Measurements from ENCODE around the gene CHD1L. TPM values are rescaled to one million over a fixed set of nuclear protein-coding genes. Genes with fewer than 3 reads are reported as not detected.
A peak's percentile ranks its signal among the peaks of the same experiment; 100 is the strongest.
"Not testable (repeated sequence)": the region's sequence is repeated elsewhere in the genome, so short reads cannot be mapped to it uniquely, and the experiment has no call there.

The CHD1L gene
- total and polyA plus RNA-seq, 9 donors = 8.5 to 30.9 (median 16.8) TPM

- no peak for DNase-seq
- Histone ChIP-seq H3K36me3 (no peaks in the 10 kb centered on the region), H3K9me3 (no peaks in the 10 kb centered on the region), H3K27me3 (no peaks in the 10 kb centered on the region), H3K4me1 (ENCODE audit: insufficient read depth) (peaks cover 1% of the 10 kb centered on the region), H3K27ac (no peak overlapping the region), H3K4me3 (no peak overlapping the region)
- 48 to 62% (median 59%) methylated on average over 11 of the region's 11 CpGs for WGBS, 3 donors
- TF ChIP-seq CTCF (IDR thresholded peaks at IDR 0.05) (no peak), EP300 (IDR thresholded peaks at IDR 0.05) (no peak), POLR2A (IDR thresholded peaks at IDR 0.05) (no peak)
- intact Hi-C loops (cut with DNase I) = no loop called here
These were observed 3.3 kb upstream of the CHD1L start for GRCh38 chr1:147238925-147239820.

GRCh38 chr1:147240131-147240721 lies 2.3 kb upstream of the CHD1L start:
- WGBS, 3 donors = 68 to 77% (median 74%) methylated on average over 5 of the region's 5 CpGs

GRCh38 chr1:147241934-147242448 lies 493 bp upstream of the CHD1L start:
- H3K4me3 ChIP-seq = peak overlapping the region; percentile 68
- peaks cover 1% of the 10 kb centered on the region for H3K4me1 ChIP-seq (ENCODE audit: insufficient read depth)
- H3K27ac ChIP-seq = peak overlapping the region in 1 of 2 donors; percentile 88
- DNase-seq = no peak
- H3K9me3 ChIP-seq = no peaks in the 10 kb centered on the region
- intact Hi-C loops (cut with DNase I) = loop anchor here (1.0 to 10.0 kb wide), 4 partner anchors 67 to 70 kb away; partner anchors contain the start of gene PRKAB2 (in 3 of the 4)
- no peak for TF ChIP-seq EP300 (IDR thresholded peaks at IDR 0.05)
- no peak for TF ChIP-seq CTCF (IDR thresholded peaks at IDR 0.05)
- no peak for TF ChIP-seq POLR2A (IDR thresholded peaks at IDR 0.05)
- WGBS, 3 donors = 27 to 35% (median 34%) methylated on average over 9 of the region's 9 CpGs
- H3K36me3 ChIP-seq = no peaks in the 10 kb centered on the region
- H3K27me3 ChIP-seq = no peaks in the 10 kb centered on the region

More at GRCh38 chr1:147240131-147240721, 2.3 kb upstream of the CHD1L start:
- intact Hi-C loops (cut with DNase I) = loop anchor here in 2 of 4 donors (5.0 to 10.0 kb wide), 2 partner anchors 65 to 68 kb away; partner anchors contain the start of gene PRKAB2 (in 2 of the 2)
- H3K27ac ChIP-seq; H3K36me3 ChIP-seq; H3K27me3 ChIP-seq; H3K4me1 ChIP-seq (ENCODE audit: insufficient read depth); H3K4me3 ChIP-seq; DNase-seq; H3K9me3 ChIP-seq: not testable (repeated sequence)

- Histone ChIP-seq H3K27me3 (no peaks in the 10 kb centered on the region), H3K9me3 (no peaks in the 10 kb centered on the region), H3K4me3 (peak overlapping the region; percentile 68), H3K36me3 (no peaks in the 10 kb centered on the region), H3K27ac (peak overlapping the region; percentile 85 to 88), H3K4me1 (ENCODE audit: insufficient read depth) (peaks cover 1% of the 10 kb centered on the region)
- peak in 2 of 5 donors; percentile 28 to 42 for DNase-seq
- TF ChIP-seq CTCF (IDR thresholded peaks at IDR 0.05) = no peak
- no peak for TF ChIP-seq EP300 (IDR thresholded peaks at IDR 0.05)
- no peak for TF ChIP-seq POLR2A (IDR thresholded peaks at IDR 0.05)
- intact Hi-C loops (cut with DNase I) = loop anchor here in 2 of 4 donors (5.0 to 10.0 kb wide), 2 partner anchors 68 to 71 kb away; partner anchors contain the start of gene PRKAB2 (in 2 of the 2)
- WGBS, 3 donors = 0% methylated on average over 30 of the region's 30 CpGs
These were observed 773 bp downstream of the CHD1L start for GRCh38 chr1:147243228-147243685.

All from ovary (tissue), 9 donors.